ENCODE results near the gene ADARB2.

- TF ChIP-seq CTCF (IDR thresholded peaks at IDR 0.05) = no peak
- no peak for TF ChIP-seq POLR2AphosphoS5 (IDR thresholded peaks at IDR 0.05)
- TF ChIP-seq POLR2A (IDR thresholded peaks at IDR 0.05; ENCODE audit: low read depth) = no peak
These were observed 30.6 kb downstream of the ADARB2 start for GRCh38 chr10:1706711-1707110.

Measured in esophagus muscularis mucosa (tissue), 3 donors.